GM12873 (cell line): ENCODE measurements around the gene HCRT.

Experiments used
- TF ChIP-seq, protein P1 (sequence below): IDR thresholded peaks from 2 replicates; pipeline ENCODE4 v1.5.1; 2012; ENCODE audit warnings: low read depth, mild to moderate bottlenecking, moderate library complexity, low read length, control low read depth; ENCODE audit not compliant: insufficient read depth; ENCODE audit errors: missing control alignments

The HCRT gene

DNA sequence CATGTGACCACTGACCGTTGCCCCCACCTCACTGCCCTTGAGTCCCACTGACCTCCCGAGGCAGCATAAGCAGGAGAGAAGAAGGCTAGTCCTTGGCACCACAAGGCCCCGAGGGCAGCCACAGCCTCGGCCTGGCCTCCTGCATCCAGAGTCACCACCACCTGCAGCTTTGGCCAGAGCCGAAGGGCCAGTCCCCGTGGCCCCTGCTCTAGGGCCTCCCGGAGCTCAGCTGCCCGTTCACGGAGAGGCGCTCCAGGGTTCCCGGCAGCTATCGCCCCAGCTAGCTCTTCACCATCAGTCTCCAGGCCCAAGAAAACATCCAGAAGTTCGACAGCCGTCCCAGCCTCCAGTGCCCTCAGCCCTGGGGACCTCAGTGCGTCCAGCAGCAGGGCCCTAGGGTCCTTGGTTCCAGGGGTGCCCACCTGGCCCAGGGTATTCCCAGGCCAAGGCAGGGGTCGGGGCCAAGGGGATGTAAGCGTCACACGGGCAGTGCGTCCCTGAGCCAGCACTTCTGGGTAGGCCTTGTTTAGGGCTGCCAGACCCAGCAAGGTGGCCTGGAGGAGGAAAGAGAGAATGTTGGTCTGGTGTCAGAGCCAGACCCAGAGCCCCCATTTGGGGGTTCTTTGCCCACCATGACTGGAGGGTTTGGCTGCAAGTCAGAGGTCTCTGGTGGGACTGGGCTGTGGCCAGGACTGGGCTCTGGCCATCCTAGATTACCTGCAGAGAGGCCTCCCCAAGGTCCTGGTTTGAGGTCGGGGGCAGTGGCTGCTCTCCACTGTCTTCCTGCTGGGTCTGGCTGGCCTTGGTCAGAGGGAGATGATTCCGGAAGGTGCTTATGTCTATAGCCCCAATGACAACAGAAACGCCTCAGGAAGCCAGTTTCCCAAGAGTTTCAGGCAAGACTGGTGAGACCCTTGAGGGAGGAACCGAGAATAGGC is 7.2 kb upstream of the HCRT start:
- TF ChIP-seq, protein P1, sequence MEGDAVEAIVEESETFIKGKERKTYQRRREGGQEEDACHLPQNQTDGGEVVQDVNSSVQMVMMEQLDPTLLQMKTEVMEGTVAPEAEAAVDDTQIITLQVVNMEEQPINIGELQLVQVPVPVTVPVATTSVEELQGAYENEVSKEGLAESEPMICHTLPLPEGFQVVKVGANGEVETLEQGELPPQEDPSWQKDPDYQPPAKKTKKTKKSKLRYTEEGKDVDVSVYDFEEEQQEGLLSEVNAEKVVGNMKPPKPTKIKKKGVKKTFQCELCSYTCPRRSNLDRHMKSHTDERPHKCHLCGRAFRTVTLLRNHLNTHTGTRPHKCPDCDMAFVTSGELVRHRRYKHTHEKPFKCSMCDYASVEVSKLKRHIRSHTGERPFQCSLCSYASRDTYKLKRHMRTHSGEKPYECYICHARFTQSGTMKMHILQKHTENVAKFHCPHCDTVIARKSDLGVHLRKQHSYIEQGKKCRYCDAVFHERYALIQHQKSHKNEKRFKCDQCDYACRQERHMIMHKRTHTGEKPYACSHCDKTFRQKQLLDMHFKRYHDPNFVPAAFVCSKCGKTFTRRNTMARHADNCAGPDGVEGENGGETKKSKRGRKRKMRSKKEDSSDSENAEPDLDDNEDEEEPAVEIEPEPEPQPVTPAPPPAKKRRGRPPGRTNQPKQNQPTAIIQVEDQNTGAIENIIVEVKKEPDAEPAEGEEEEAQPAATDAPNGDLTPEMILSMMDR: no peak

DNA sequence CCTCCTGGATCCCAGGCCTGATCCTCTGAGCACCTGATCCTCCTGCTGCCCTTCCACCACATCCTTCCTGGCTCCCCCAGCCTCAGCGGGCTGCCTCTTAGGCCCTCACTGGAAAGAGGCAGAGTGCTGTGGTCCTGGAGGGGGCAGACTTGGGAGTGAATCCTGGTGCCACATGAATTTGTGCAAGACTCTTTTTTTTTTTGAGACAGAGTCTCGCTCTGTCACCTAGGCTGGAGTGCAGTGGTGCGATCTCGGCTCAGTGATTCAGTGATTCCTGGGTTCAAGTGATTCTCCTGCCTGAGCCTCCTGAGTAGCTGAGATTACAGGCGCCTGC is 6.0 kb upstream of the HCRT start:
- TF ChIP-seq, protein P1: no peak

- TF ChIP-seq, protein P1: no peak
Measured at GRCh38 chr17:42190491-42191274, 5.4 kb upstream of the HCRT start.

DNA sequence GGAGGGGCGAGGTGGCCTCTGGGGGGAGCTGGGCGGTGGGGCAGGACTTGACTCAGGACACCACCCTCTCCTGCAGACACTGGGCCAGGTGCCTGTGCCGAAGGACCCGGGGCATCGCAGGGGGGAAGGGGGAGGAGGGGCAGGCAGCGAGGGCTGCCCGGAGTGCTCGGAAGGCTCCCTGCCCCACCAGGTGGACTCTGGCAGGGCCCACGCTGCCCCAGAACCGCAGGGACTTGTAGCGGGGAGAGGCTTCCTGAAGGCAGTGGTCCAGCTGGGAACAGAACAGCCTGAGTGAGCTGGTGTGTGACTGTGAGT is 4.4 kb upstream of the HCRT start:
- TF ChIP-seq, protein P1: no peak

GRCh38 chr17:42188749-42189650 is 3.7 kb upstream of the HCRT start:
- TF ChIP-seq, protein P1: no peak

GRCh38 chr17:42187833-42188232 is 2.6 kb upstream of the HCRT start:
- TF ChIP-seq, protein P1: no peak

- TF ChIP-seq, protein P1: no peak
Measured at GRCh38 chr17:42185621-42185930, 324 bp upstream of the HCRT start.
